Activated CD4-positive, alpha-beta T cell treated with anti-CD3 and anti-CD28 coated beads, Interleukin-2, amount 50 U/mL, for 4 hours (primary cell): ENCODE results near the gene HNRNPUL2.
"Not testable (repeated sequence)": the region's sequence is repeated elsewhere in the genome, so short reads cannot be mapped to it uniquely, and the experiment has no call there.

Source experiments
- DNase-seq, 2 experiments: peaks; one replicate each; pipeline ENCODE4 v3.0.0-alpha.2; 2020

The HNRNPUL2 gene

DNA sequence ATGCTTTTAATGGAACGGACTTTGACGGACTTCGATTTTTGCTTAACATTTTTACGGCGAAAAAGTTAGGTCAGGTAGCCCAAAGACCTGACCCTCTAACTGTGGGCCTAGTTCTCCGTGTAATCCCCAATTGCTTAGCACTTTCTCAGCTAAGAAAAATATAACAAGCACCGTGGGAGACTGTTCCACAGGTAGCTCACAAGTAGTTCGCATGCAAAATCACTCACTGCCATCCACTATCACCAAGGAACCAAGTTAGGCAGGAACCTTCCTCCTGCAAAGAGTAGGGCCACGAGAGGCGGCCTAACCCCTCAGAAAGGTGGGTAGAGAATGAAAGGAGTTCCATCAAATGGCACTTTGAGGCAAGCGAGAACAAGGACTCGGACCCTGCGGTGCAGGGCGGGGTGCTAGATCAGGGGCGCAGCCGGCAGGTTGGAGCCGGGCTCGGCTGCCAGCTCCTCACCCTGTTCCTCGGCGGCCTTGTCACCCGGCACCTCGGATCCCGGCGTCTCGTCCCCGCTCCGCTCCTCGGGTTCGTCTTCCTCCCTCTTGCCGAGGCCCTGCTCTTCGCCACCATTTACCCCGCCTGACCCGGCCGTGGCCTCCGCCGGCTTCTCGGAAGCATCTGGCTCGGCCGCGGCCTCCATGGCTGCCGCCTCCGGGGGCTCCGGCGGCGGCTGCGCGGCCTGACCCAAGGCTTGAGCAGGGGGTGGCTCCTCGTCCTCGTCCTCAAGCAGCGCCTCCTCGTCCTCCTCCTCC lies 922 bp downstream of the HNRNPUL2 start:
- no peak for DNase-seq

DNA sequence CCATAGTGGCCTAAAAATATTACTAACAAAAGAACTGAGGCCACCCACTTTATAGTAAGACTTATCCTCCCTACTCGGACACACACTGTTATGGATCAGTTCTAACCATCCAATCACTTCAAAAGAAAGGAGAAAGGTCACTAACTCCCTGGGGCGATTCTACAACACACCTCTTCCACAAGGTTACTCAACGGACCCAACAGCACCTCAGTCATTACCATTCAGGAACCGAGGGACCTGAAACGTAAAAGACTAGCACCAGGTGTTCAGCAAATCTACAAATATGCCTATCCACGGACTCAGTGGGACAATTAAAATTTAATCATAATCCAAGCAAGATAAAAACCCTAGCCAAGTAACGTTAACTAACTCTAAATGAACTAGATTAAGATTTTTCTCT lies 1.6 kb downstream of the HNRNPUL2 start:
- no peak for DNase-seq

DNA sequence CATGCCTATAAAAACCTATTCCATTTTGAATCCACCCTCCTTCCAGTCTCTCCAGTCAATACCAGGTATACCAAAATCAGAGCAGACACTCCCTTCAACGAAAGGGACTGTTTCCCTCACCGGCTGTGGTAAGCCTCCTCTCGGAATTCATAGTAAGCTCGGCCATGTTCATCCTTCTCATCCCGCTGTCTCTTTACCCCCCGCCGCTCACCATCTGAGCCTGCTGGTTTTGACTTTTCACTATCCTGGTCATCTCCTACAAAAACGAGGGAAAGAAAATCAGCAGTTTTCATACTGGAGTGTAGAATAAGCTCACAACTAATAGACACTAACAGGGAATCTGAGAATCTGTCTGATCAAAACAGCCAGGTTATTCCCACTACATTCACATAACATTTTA lies 3.1 kb downstream of the HNRNPUL2 start:
- DNase-seq: no peak

DNA sequence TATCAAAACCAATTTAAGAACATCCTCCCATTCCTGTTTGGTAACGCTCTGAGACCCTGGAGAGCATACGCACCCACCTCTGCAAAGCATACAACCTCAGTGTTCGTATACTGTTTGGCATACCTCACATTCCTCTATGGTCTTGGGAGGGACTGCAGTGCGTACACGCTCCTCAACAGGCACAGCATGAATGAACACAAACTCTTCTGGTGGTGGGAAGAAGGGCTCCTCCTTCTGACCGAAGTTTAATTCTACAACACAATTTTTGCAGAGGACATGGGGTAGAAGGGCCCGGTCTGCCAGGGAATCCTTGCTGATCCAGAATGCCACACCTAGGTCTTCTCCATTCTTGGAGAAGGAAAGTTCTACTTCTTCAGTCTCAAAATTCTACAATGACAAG lies 5.3 kb downstream of the HNRNPUL2 start:
- DNase-seq: no peak

DNA sequence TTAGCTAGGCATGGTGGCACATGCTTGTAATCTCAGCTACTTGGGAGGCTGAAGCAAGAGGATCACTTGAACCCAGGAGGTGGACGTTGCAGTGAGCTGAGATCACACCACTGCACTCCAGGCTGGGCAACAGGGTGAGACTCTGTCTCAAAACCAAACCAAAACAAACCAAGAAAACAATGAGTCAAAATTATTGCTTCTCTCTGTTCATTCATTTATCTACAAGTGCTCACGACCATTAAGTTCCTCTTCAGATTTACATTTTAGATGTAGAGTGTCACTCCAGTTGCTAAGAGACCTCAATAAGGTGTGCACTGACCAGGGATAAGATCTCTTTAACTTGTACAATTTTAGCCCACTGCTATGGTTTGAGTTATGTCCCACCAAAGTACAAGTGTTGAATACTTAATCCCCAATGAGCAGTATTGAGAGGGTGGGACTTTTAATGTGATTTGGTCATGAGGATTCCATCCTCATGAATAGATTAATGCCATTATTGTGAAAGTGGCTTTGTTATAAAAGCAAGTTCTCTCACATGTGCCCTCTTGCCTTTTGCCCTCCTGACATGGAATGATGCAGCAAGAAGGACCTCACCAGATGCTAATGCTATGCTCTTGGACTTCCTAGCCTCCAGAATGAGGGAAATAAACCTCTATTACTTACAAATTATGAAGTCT lies 7.8 kb downstream of the HNRNPUL2 start:
- DNase-seq: no peak

DNA sequence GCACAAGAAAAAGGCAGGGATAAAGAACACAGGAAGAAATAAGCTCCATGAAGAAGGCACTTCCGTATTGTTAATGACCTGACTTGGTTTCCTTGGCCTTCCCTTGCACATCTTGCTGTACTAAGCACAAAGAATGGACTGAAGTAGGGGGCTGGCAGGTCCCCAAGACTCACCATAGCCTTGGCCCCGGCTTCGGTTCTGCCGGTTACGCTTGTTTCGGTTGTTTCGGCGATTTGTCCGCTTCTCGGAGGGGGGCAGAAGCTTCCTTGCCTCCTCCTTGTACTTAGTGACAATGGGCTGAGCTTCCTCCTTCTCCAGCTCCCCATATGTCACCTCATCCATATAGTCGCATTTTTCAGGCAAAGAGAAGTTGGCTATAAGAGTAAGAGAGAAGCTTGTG lies 10.4 kb downstream of the HNRNPUL2 start:
- no peak for DNase-seq

DNA sequence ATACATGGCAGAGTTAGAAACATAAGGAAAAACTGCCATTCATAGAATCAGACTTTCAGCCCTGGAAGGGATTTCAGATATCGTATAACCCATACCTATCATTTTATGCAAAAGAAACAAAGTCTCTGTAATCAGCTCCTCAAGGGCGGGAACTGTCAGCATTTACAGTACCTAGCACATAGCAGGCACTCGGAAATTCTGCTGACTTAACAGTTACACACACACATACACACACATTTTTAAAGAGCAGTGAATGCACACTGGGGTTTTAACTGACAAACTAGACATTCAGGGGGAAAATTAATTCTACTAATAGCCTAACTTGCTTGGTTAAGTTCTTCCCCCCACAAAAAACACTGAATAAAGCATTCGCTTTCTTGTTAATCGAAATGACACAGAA lies 11.1 kb downstream of the HNRNPUL2 start:
- DNase-seq: no peak

DNA sequence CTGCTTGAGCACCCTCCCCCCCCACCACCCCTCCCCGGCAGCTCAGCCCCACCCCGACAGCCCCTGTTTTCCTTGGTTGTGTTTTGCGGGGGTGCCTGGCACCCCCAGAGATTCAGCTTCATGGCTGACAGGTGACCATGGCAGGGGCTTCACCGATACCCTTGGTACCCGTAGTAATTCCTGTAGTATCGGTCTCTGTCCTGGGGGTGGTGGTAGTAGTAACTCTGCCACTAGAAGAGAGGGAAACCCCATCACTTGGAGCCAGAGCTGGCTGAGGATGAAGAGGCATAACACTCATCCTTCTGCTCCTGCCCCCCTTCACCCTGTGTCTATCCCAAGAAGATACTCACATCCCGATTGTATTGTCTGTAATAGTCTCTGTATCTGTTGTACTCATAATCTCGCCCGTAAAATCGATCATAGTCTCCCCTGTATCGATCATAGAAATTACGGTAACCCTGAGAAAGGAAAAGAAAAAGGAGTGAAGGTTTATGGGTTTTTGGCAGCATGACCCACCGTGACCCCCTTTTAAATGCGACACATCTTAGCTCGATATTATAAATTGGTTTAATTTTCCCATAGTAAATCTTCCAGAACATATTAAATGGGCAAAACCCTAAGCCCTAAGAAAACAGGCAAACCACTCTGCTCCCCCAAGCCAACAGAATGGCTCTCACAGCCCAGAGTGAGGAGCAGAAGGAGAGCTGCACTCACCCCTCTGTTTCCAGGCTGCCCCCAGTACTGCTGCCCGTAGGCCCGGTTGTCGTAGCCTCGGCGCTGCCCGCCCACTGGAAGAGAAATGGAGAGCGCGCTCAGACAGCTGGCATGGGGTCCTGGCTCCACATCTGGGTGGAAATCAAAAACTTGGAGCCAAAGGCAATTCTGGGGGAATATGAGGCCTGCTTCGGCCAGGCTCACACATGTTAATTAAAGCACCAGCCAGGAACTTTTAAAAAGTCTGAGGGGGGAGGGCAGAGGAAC lies 11.8 kb downstream of the HNRNPUL2 start:
- DNase-seq: no peak

DNA sequence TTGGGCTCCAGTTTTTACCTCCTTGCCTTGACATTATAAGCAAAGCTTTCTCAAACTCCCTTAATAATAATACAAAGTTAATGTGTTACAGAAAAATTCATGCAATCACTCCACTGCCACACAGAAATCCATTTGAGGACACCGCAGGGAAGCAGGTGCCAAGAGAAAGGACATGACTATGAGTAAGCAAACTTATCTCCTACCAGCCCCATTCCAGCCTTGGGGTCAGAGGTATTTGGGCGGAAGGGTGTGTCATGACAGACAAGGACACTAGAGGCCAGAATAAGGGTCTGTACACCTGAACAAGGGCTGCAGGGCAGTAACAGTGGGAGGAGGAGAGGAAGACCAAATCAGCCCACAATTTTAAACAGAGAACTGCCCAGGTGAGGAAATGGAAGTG lies 13.9 kb downstream of the HNRNPUL2 start:
- DNase-seq: no peak

DNA sequence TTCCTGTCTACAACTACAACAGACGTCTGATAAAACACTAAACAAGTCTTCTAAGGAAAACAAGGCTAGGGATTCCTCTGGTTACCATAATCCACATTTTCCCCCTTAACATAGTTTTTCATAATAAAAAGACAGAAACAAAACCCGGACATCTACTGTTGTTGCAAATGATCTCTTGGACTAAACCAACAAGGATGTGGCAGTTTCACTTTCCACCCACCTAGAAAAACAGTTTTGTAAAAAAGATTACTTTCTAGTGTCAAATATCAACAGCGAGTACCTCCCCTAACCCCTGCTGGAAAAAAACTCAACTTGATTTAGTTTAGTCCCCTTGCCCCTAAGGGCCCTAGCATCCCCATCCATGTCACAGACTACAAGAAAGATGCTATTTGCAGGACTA lies 14.4 kb downstream of the HNRNPUL2 start:
- no peak for DNase-seq

DNA sequence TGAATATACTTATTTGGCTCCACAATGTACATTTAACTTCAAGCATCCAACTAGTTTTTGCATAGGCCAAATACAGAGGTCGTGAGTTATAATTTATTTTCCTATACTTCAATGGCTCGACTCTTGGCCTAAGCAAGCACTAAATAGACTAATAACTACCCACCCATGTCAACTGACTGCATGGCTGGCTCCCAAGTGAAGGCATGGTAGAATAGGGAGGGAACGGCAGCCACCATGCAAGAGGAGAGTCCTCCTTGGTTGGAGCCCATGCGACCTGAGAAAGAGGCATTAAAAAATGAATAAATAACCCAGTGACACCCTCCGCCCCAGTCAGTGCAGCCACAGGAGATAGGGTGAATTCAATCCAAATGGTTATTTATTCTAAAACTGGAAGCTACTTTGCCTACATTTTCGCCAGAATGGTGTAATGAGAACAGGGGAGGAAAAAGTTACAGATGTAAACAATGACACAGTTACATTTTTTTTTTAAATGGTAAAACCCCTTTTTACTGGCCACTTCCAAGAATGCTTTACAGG lies 14.9 kb downstream of the HNRNPUL2 start:
- DNase-seq: no peak

DNA sequence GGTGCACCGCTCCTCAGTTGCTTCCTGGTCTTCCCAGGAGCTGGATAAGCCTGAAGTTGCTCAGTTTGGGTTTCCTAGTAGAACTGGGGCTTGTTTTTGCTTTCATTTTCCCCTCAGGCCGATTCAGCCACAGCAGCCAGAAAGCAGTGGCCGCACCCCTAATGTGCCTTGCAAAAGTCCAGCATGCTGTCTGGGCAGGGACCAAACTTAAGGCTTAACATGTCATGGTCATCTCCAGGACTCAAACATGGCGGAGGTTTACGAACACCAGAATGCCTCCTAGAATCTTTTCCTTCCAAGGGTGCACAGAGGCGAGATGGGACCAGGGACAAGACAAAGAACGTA lies 17.3 kb downstream of the HNRNPUL2 start:
- no peak for DNase-seq

DNA sequence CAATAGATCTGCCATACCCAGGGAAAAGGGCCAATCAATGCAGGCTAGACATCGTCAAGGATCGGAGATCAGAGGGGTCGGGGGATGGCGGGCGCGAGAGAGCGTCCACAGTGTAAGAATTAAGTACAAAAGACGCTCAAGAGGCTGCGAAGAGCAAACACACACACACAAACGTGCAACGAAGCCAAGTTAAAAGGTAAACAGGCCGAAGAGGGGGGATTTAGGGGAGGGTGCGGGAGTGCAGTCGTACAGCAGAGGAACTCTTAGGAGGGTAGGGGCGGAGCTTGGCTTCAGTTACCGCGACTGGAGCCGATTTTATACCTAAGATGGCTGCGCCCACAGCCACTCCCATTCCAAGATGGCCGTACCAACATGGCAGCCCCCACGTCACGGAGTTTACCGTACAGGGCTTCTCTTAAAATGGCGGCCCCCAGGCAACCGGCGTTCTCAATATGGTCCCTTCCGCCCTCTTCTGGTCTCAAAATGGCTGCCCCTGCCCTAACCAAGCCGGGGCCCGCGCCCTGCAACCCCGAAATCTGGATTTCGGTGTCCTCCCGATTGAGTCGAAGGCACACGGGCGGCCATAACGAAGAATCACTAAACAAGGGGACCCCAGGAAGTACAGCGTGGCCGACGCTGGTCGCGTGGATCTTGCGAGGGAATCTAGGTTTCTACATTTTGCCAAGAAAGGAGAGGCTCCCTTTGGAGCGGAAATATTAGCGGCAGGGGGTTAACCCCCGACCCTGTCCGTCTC lies 17.8 kb downstream of the HNRNPUL2 start:
- peak; percentile 96 to 97 for DNase-seq

DNA sequence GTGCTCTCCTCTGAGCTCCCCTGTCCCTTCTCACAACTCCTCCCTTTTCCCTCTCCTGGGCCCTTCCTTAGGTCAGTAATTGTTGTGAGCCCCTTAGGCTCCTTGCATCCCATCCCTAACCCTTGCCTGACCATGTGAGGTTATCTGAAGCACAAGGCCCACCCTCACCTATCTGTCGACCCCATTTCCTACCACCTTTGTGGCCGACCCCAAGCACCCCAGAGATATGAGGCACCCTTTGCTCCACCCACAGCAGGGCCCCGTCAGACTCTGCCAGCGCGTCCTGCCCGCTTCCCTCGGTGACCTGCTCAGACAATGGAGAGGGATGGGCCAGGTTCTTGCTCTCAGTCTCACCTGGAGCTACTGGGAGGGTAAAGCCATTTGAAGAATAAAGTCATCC lies 18.5 kb downstream of the HNRNPUL2 start:
- peak; percentile 24 to 37 for DNase-seq

DNA sequence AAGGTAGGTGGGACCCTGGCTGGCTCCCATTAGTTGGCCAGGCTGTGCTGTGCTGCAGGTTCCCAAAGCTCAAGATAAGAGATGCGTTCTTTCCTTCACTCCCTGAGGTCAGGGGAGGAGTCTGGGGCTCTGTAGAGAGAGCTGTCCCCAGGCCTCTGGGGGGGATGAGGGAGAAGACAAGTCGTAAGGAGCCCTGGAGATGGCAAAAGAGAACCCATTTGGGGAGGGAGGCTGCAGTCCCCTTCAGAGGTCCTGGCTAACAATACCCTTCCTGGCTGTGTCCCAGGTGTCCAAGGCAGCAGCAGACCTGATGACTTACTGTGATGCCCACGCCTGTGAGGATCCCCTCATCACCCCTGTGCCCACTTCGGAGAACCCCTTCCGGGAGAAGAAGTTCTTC lies 18.9 kb downstream of the HNRNPUL2 start:
- no peak for DNase-seq

DNA sequence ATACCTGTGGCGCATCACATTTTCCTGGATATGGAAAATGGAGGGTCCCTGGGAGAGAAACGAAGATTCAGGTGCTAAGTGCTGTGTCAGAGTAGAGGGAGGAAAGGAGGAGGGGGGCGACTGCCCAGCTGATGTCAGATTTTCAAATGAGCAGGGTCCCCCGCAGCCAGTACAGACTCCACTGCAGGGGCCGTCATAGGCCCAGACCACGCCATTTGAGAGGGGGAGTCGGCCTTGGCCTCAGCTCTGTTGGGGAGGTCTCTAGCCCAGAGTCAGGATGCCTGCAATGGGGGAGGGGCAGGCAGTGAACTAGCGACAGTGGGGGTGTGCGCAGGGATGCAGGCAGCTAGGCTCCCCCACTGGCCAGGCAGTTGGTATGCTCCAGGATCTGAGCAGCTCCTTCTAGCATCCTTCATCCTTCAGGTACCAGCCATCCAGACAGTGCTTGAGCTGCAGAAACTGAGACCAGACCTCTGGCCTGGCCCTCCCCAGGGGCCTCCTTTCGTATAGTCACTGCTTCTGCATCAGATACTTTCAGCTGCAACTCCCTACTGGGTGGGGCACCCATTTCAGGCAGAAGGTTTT lies 19.9 kb downstream of the HNRNPUL2 start, which contains the start of the genes BSCL2 and GNG3:
Gene BSCL2 (minus strand): TSS at position 148 of the 585 bp plus-strand sequence. CDS start 229 bp downstream, outside the sequence.
Gene GNG3 (plus strand): TSS at position 400 of the 585 bp plus-strand sequence. CDS start 620 bp downstream, outside the sequence.
- no peak for DNase-seq

DNA sequence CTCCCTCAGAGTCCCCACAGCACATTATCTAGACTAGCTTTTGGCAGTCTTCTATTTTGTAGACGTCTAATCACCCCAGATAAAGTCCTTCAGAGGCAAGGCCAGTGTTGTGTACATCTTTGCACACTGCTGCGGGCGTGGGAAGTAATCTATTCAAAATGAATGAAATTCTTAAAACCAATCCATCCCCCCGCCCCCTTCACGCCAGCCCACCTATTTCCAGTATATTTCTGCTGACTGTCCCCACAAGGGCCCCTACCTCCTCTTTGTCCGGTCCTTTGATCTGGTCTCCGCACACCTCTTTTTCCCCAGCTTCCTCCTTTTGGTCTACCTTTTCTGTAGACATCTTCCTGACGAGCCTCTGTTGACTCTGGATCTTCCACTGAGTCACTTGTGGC lies 20.4 kb downstream of the HNRNPUL2 start:
- no peak for DNase-seq

DNA sequence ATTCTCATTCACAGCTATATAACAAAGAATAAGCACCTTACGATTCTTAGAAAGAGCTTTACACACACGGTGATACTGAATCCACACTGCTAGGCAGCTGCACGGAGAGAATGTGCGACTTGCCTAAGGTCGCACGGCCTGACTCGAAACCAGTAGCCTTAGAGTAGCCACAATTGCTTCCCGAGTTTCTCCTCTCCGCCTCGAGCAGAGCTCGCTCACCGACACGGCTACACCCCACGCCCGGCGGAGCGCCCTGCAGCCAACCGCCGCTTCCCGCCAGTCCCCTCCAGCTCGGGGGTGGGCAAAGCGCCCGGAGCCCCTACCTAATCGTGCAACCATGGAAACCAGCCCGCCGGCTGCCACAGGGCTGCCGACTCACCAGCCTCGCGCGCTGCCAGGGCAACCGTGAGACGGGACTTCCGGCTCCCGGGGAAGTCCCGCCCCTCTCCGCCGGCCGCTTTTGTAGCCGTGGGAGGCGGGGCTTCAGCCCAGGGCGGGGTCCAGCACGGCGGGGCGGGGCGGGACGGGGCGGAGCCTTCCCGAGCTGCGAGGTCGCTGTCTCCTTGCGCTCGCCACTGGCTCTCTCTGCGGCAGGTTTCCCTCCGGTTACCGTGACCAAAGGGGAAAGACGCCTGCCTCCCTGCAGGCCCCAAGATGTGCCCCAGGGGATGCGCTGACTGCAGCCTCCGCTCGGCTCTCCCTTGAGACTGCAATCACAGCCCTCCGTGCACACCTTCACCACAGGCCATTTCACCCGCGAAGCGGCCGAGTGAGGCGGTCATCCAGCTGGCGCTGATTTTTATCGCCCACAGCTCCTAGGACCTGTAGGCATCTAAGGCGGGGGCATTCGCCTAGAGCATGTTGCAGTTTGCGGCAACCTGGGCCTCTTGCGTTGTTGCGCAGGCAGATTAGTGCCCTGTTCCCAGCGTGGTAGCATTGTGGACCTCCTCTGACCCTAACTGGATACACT lies 21.1 kb downstream of the HNRNPUL2 start:
- peak; percentile 89 to 90 for DNase-seq

DNA sequence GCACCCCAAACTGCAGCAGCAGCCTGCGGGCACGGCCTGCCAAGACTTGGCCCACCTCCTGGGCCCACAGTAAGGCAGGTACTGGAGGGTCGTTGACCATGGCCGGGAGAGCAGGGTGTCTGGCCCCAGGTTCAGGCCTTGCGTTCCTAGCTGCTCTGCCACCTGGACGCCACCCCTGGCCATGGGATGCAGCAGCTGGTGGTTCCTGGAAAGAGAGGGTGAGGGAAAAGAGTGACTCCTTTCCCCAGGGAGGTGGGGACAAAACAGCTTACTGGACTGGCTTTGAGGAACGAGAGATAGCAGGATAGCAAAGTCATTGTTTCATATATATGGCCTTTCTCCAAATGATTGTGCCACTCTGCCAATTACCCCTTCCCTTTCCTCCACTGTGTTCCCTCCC lies 21.8 kb downstream of the HNRNPUL2 start:
- no peak for DNase-seq

DNA sequence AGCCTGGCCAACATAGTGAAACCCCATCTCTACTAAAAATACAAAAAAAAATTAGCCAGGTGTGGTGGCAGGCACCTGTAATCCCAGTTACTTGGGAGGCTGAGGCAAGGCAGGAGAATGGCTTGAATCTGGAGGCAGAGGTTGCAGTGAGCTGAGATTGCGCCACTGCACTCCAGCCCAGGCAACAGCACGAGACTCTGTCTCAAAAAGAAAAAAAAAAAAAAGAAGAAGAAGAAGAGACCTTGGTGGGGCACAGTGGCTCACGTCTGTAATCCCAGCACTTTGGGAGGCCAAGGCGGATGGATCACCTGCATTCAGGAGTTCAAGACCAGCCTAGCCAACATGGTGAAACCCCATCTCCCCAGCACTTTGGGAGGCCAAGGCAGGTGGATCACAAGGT lies 23.3 kb downstream of the HNRNPUL2 start:
- DNase-seq: not testable (repeated sequence)

DNA sequence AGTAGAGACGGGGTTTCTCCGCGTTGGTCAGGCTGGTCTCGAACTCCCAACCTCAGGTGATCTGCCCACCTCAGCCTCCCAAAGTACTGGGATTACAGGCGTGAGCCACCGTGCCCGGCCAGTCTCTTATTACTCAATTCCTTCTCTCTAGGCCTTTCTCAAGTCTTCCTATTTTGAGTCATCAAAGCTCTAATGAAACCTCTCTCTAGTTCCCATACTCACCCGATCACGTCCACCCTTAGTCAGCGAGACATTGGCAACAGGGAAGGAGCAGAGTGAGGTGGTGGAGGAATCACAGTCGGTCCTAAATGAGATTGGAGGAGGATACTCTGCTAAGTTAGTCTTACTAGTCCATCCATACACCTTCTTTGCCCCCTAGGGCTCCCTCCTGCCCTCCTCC lies 25.0 kb downstream of the HNRNPUL2 start:
- DNase-seq: no peak
